ENCODE measurements around the gene ACVR2A. TPM values are rescaled to one million over a fixed set of nuclear protein-coding genes. Genes with fewer than 3 reads are reported as not detected.

Gene ACVR2A
- total RNA-seq, 1 donor from 2014 or later = 13.0 TPM

Other genes starting within 250 kb of the ACVR2A start
- gene ORC4, start 175.7 kb downstream of the ACVR2A start, total RNA-seq = 35.1 TPM
- gene MBD5, start 176.1 kb downstream of the ACVR2A start, total RNA-seq = 32.4 TPM